Middle frontal gyrus (tissue), 1 donor: ENCODE results near the gene WWOX.
"Not testable (repeated sequence)": the region's sequence is repeated elsewhere in the genome, so short reads cannot be mapped to it uniquely, and the experiment has no call there.

ENCODE experiments used
- DNase-seq: peaks from one replicate; pipeline ENCODE4 v3.0.0-alpha.2; 2015; ENCODE audit warnings: low spot score; ENCODE audit errors: extremely low spot score

Gene WWOX

GRCh38 chr16:78599271-78599670 is 499.8 kb downstream of the WWOX start:
- DNase-seq = no peak

GRCh38 chr16:78604423-78605062 is 505.1 kb downstream of the WWOX start:
- DNase-seq = not testable (repeated sequence)

- no peak for DNase-seq
Observed at GRCh38 chr16:78605548-78606101, 506.2 kb downstream of the WWOX start.

GRCh38 chr16:78606545-78606944 is 507.1 kb downstream of the WWOX start:
- DNase-seq = no peak

GRCh38 chr16:78607022-78607421 is 507.6 kb downstream of the WWOX start:
- no peak for DNase-seq

- no peak for DNase-seq
Observed at GRCh38 chr16:78607465-78607864, 508.0 kb downstream of the WWOX start.

- DNase-seq = no peak
Observed at GRCh38 chr16:78608305-78608776, 508.9 kb downstream of the WWOX start.

- no peak for DNase-seq
Observed at GRCh38 chr16:78609402-78610274, 510.2 kb downstream of the WWOX start.

GRCh38 chr16:78611318-78611717 is 511.9 kb downstream of the WWOX start:
- DNase-seq = no peak

- no peak for DNase-seq
Observed at GRCh38 chr16:78619811-78620210, 520.4 kb downstream of the WWOX start.

GRCh38 chr16:78620291-78620690 is 520.8 kb downstream of the WWOX start:
- no peak for DNase-seq

GRCh38 chr16:78623796-78624195 is 524.3 kb downstream of the WWOX start:
- no peak for DNase-seq

- DNase-seq = no peak
Observed at GRCh38 chr16:78624366-78624765, 524.9 kb downstream of the WWOX start.

GRCh38 chr16:78628461-78629045 is 529.1 kb downstream of the WWOX start:
- DNase-seq = no peak

GRCh38 chr16:78629173-78629572 is 529.7 kb downstream of the WWOX start:
- no peak for DNase-seq

GRCh38 chr16:78630102-78630501 is 530.6 kb downstream of the WWOX start:
- no peak for DNase-seq

GRCh38 chr16:78633551-78633950 is 534.1 kb downstream of the WWOX start:
- DNase-seq = no peak

- DNase-seq = no peak
Observed at GRCh38 chr16:78635807-78636206, 536.4 kb downstream of the WWOX start.

- no peak for DNase-seq
Observed at GRCh38 chr16:78638371-78638770, 538.9 kb downstream of the WWOX start.

- no peak for DNase-seq
Observed at GRCh38 chr16:78639775-78640174, 540.3 kb downstream of the WWOX start.

- no peak for DNase-seq
Observed at GRCh38 chr16:78640886-78641285, 541.4 kb downstream of the WWOX start.

GRCh38 chr16:78641433-78641832 is 542.0 kb downstream of the WWOX start:
- no peak for DNase-seq
